DND-41 (cell line): ENCODE results near the gene COMMD9.

Experiments used
- ATAC-seq: fragments of 200-7000 bp; cut with Tn5 transposase; 3 replicates; pipeline ENCODE4 v1.9.1; 2021; ENCODE audit warnings: low read depth; ENCODE audit not compliant: insufficient read depth
- DNase-seq: peaks from one replicate; pipeline ENCODE4 v3.0.0-alpha.2; 2020
- H2AFZ ChIP-seq: 2 replicates; pipeline ENCODE4 v1.6.0; 2012; ENCODE audit warnings: low read depth, low read length
- H3K27ac ChIP-seq: 2 replicates; pipeline ENCODE4 v1.5.1; 2012; ENCODE audit warnings: low read length, inconsistent platforms
- H3K27me3 ChIP-seq: fragments of 200-600 bp; sonication (generic); 2 replicates; pipeline ENCODE4 v1.6.0; 2012; ENCODE audit warnings: low read length, mild to moderate bottlenecking, inconsistent platforms; ENCODE audit not compliant: insufficient read depth, poor library complexity
- H3K36me3 ChIP-seq: 2 replicates; pipeline ENCODE4 v1.5.1; 2012; ENCODE audit warnings: low read length, inconsistent platforms; ENCODE audit not compliant: insufficient read depth
- H3K4me1 ChIP-seq: 2 replicates; pipeline ENCODE4 v1.5.1; 2012; ENCODE audit warnings: mild to moderate bottlenecking, low read length; ENCODE audit not compliant: insufficient read depth
- H3K4me2 ChIP-seq: 2 replicates; pipeline ENCODE4 v1.6.0; 2012; ENCODE audit warnings: mild to moderate bottlenecking, moderate library complexity, low read length, inconsistent platforms; ENCODE audit not compliant: insufficient read depth
- H3K4me3 ChIP-seq, 2 experiments: fragments of 200-600 bp in 1 of 2; shearing (Covaris generic) in 1 of 2; 2 replicates each; pipeline ENCODE4 v1.5.1; 2012 to 2016; ENCODE audit warnings: inconsistent platforms in 2 of 2, low read length in 2 of 2, mild to moderate bottlenecking in 2 of 2, low read depth in 1 of 2, moderate library complexity in 1 of 2
- H3K79me2 ChIP-seq: 2 replicates; pipeline ENCODE4 v1.6.0; 2012; ENCODE audit warnings: low read length, inconsistent platforms; ENCODE audit not compliant: insufficient read depth
- H3K9ac ChIP-seq: 2 replicates; pipeline ENCODE4 v1.6.0; 2012; ENCODE audit warnings: low read depth, mild to moderate bottlenecking, inconsistent platforms, low read length, moderate library complexity
- H3K9me3 ChIP-seq: 2 replicates; pipeline ENCODE4 v1.5.1; 2012; ENCODE audit warnings: low read length, moderate library complexity, mild to moderate bottlenecking, inconsistent platforms; ENCODE audit not compliant: insufficient read depth, severe bottlenecking
- H4K20me1 ChIP-seq: 2 replicates; pipeline ENCODE4 v1.6.0; 2012; ENCODE audit warnings: low read length; ENCODE audit not compliant: insufficient read depth
- EZH2 ChIP-seq: IDR thresholded peaks from 3 replicates; pipeline ENCODE4 v1.6.1; 2012; ENCODE audit warnings: borderline replicate concordance, low read depth, mild to moderate bottlenecking, moderate library complexity, low read length, inconsistent platforms; ENCODE audit not compliant: severe bottlenecking
- TF ChIP-seq, protein P1 (sequence below): IDR thresholded peaks from 2 replicates; pipeline ENCODE4 v1.5.1; 2012; ENCODE audit warnings: borderline replicate concordance, low read length, moderate library complexity, mild to moderate bottlenecking; ENCODE audit not compliant: poor library complexity, severe bottlenecking; ENCODE audit errors: extremely low read depth

COMMD9 gene

GRCh38 chr11:36281850-36282249 lies 7.4 kb downstream of the COMMD9 start:
- ATAC-seq, result no peak
- Histone ChIP-seq H3K79me2 (peaks cover 26% of the 10 kb centered on the region), H3K9me3 (no peaks in the 10 kb centered on the region), H2AFZ (no peak overlapping the region), H3K4me2 (no peak overlapping the region), H3K27me3 (no peaks in the 10 kb centered on the region), H3K4me3 (no peak overlapping the region), H3K4me1 (no peaks in the 10 kb centered on the region), H4K20me1 (peaks cover 6% of the 10 kb centered on the region; the same call in 1 of the 2 replicates), H3K27ac (no peak overlapping the region), H3K36me3 (peaks cover 12% of the 10 kb centered on the region), H3K9ac (no peak overlapping the region)
- TF ChIP-seq, protein P1, sequence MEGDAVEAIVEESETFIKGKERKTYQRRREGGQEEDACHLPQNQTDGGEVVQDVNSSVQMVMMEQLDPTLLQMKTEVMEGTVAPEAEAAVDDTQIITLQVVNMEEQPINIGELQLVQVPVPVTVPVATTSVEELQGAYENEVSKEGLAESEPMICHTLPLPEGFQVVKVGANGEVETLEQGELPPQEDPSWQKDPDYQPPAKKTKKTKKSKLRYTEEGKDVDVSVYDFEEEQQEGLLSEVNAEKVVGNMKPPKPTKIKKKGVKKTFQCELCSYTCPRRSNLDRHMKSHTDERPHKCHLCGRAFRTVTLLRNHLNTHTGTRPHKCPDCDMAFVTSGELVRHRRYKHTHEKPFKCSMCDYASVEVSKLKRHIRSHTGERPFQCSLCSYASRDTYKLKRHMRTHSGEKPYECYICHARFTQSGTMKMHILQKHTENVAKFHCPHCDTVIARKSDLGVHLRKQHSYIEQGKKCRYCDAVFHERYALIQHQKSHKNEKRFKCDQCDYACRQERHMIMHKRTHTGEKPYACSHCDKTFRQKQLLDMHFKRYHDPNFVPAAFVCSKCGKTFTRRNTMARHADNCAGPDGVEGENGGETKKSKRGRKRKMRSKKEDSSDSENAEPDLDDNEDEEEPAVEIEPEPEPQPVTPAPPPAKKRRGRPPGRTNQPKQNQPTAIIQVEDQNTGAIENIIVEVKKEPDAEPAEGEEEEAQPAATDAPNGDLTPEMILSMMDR, result no peak
- no peak for TF ChIP-seq EZH2
- no peak for DNase-seq

- H3K4me1 ChIP-seq, result no peaks in the 10 kb centered on the region
- no peak overlapping the region for H2AFZ ChIP-seq
- H3K27me3 ChIP-seq, result no peaks in the 10 kb centered on the region
- H4K20me1 ChIP-seq, result peaks cover 6% of the 10 kb centered on the region; the same call in 1 of the 2 replicates
- no peak overlapping the region for H3K9ac ChIP-seq
- peaks cover 24% of the 10 kb centered on the region for H3K79me2 ChIP-seq
- no peak overlapping the region for H3K27ac ChIP-seq
- DNase-seq (no peak), ATAC-seq (no peak)
- H3K4me3 ChIP-seq, result no peak overlapping the region
- no peak for TF ChIP-seq EZH2
- H3K9me3 ChIP-seq, result no peaks in the 10 kb centered on the region
- peaks cover 23% of the 10 kb centered on the region for H3K36me3 ChIP-seq
- no peak overlapping the region for H3K4me2 ChIP-seq
Observed at GRCh38 chr11:36280531-36280930, 8.7 kb downstream of the COMMD9 start.

DNA sequence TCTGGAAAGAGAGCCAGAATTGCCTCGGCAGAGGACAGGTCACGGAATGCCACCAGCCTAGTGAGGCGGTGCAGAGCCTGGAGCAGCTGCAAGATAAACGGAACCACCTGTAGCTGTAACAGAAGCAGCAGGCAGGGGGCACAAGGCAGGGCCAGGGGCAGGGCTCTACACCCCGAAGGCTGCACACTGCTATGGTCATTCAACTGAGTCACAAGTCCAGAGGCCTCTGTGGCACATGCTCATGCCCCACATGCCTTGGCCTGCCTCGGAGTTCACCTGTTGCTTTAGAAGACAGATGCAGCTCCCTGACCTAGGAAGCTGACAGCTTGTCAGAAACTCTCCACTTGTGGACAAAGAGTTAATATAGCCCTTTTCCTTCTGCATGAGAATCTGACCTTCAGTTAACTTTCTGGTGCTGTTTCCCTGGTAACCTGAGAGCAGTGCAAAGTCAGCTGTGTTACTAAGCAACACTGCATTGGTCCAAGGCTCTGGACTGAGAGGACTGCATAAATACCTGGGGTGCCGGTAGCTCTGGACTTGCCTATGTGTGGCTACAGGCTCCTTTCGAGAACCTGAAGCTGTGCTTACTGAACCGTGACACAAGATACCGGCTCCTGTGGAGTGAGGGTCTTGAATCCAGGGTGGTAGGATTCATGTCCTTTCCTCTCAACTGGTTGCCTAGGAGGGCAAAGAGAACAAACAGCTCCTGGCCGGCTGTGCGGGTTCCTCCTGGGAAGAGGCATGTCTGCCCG lies 10.5 kb downstream of the COMMD9 start:
- Histone ChIP-seq H2AFZ (no peak overlapping the region), H4K20me1 (peaks cover 6% of the 10 kb centered on the region; the same call in 1 of the 2 replicates), H3K36me3 (peaks cover 34% of the 10 kb centered on the region), H3K27ac (no peak overlapping the region), H3K79me2 (peaks cover 16% of the 10 kb centered on the region), H3K9me3 (no peaks in the 10 kb centered on the region), H3K4me2 (no peak overlapping the region), H3K27me3 (no peaks in the 10 kb centered on the region), H3K4me3 (no peak overlapping the region), H3K9ac (no peak overlapping the region), H3K4me1 (no peaks in the 10 kb centered on the region)
- no peak for DNase-seq
- ATAC-seq, result no peak
- no peak for TF ChIP-seq EZH2
- TF ChIP-seq, protein P1, result no peak

- no peak for DNase-seq
- Histone ChIP-seq H3K9ac (no peak overlapping the region), H2AFZ (no peak overlapping the region), H3K36me3 (peaks cover 52% of the 10 kb centered on the region), H3K9me3 (no peaks in the 10 kb centered on the region), H3K4me2 (no peak overlapping the region), H4K20me1 (no peaks in the 10 kb centered on the region; the same call in 1 of the 2 replicates), H3K27ac (no peak overlapping the region), H3K4me3 (no peak overlapping the region), H3K27me3 (no peaks in the 10 kb centered on the region), H3K4me1 (no peaks in the 10 kb centered on the region), H3K79me2 (no peaks in the 10 kb centered on the region)
- no peak for ATAC-seq
- TF ChIP-seq EZH2, result no peak
- TF ChIP-seq, protein P1, result no peak
Observed at GRCh38 chr11:36274414-36274813, 14.8 kb downstream of the COMMD9 start.
